GM12892 (cell line): ENCODE results near the gene GATA1.

Experiments used
- POLR2A ChIP-seq: IDR thresholded peaks from 2 replicates; pipeline ENCODE4 v1.6.1; 2011; ENCODE audit warnings: low read depth, low read length, control low read depth
- POLR2AphosphoS5 ChIP-seq: IDR thresholded peaks from 2 replicates; pipeline ENCODE4 v1.6.1; 2011; ENCODE audit warnings: low read depth, low read length, control low read depth

DNA sequence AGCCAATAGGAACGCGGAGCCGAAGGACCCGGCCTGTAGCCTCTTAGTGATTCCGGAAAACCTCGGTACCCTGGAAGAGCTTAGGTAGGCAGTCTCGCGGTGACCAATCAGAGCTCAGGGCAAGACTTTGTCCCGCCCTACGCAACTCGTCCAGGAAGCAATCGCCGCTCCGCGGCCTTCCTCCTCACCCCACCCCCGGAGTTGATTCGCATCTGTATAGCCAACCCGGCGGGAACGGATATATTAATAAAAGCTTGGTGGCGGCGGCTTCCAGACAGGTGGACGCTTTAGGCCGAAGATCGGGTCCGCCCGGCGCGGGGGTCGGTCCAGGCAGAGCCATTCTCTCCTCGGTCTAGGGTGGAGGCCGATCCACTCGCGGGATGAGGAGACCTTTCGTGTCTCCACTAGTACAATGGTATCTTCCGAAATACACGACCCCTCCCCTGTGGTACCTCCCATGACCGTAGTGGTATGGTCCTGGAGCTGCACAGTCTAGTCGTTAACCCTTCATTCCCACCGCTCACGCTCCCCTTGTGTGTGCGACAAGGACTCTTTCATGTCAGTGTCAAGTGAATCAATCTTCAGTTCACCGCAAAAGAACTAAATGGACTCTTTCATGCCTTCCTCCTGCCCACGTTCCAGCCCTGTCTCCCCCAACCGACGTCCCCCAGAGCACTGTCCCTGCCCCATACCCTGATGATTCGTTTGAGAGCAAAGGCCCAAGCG lies 49.0 kb upstream of the GATA1 start:
- TF ChIP-seq POLR2AphosphoS5 (peak; percentile 62), POLR2A (peak; percentile 70)
